GM18520 (cell line): ENCODE results near the gene SIRPG.
"Not testable (repeated sequence)": the region's sequence is repeated elsewhere in the genome, so short reads cannot be mapped to it uniquely, and the experiment has no call there.

Experiments
- ATAC-seq: cut with Tn5 transposase; IDR thresholded peaks from one replicate; pipeline ENCODE4 v1.9.1; 2021; ENCODE audit not compliant: unreplicated experiment

SIRPG gene

GRCh38 chr20:1608678-1609347 lies 48.8 kb downstream of the SIRPG start:
- ATAC-seq: not testable (repeated sequence)

GRCh38 chr20:1600736-1601135 lies 56.8 kb downstream of the SIRPG start:
- ATAC-seq: no peak

- ATAC-seq: no peak
Measured at GRCh38 chr20:1595333-1595732, 62.2 kb downstream of the SIRPG start.

DNA sequence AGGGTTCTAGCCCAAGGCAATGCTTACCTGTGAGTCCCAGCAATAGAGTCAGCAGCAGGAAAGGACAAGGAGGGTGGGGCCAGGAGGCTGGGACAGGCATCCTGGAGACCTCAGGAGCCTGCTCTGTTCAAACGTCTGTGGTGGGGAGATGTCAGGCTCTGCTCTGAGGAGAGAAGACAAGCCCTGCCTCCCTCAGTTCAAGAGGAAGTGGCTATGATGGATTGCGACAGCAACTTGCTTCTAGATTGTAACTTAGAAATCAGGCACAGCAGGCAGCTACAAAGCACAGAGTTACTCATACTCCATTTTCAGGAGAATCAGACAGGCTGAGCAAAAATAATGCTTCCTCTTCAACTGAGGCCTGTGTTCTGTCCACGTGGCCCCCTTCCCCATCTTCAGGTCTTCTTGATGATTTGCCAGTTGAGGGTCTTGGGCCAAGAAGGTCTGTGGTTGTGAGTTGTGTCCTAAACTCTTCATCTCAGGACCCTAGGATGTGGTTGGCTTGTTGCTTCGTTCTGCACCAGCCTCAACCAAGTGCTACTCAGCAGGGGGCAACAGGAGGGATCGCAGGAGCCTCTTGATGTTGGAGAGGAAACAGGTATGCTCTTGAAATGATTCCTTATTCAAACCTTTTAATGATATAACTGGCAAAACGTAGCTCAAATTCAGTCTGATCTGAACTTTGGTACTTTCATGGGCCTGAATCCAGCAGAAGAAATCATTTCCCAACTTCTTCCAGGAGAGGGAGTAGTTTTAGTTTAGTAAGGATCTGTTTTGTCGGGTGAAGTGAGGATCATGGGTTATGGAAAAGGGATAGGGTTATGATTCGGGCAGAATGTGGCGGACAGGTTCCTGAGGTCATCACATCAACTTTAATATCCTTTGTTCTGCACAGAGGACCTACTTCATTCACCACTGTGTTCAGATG lies 68.8 kb downstream of the SIRPG start:
- no peak for ATAC-seq

DNA sequence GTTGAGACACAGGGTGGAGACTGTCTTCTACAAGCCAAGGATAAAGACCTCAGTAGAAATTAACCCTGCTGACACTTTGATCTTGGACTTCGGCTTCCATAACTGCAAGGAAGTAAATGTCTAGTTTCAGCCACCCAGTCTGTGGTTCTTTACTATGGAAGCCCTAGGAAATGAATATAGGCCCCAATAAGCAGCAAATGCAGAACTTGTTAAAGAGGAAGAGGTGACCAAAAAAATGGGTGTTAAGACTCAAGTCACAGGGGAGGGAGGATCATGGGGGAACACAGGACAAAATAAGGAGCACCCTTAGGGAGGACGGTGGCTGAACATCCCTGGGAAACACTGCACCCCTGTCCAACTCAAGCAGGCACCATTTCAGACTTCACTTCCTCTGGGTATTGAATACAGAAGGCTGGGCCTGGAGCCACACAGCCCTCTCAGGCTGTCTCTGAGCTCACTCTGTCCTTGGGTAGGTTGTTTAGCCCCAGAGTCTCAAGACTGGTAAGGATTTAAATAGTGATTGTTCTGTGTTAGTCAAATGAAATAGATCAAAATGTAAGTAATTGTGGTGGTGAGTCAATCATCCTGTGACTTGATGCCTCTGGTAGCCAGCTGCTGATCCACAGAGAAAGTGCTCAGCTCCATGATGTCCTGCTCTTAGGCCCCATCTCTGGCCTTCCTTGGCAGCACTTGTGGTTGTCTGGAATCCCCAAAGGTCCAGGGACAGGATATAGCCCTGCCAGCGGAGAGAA lies 69.6 kb downstream of the SIRPG start:
- no peak for ATAC-seq

- ATAC-seq: no peak
Measured at GRCh38 chr20:1579488-1579887, 78.1 kb downstream of the SIRPG start.
